GM10266 (cell line): ENCODE data around the gene DPP6.

ENCODE experiments used
- DNase-seq: peaks from one replicate; pipeline ENCODE4 v3.0.0; 2012; ENCODE audit errors: extremely low spot score
- CTCF ChIP-seq: IDR thresholded peaks from 2 replicates; pipeline ENCODE4 v1.5.1; 2012; ENCODE audit warnings: mild to moderate bottlenecking, low read depth; ENCODE audit not compliant: control insufficient read depth, insufficient read depth; ENCODE audit errors: missing control alignments

The DPP6 gene

DNA sequence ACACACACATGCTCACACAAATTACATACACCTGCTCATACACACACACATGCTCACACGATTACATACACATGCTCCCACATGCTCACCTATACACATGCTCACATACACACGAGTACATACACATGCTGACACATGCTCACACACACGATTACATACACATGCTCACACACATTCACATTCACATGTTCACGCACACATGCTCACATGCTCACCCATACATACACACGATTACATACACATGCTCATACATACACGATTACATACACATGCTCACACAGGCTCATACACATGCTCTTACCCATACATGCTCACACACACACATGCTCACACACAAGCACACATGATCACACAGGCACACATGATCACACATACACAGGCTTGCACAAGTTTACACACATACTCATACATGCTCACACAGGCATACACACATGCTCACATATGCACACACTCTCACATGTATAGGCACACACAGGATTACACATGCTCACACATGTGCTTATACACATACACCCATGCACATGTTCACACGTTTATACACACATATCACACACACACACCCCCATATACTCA, 832.2 kb downstream of the DPP6 start:
- no peak for DNase-seq
- TF ChIP-seq CTCF: no peak

DNA sequence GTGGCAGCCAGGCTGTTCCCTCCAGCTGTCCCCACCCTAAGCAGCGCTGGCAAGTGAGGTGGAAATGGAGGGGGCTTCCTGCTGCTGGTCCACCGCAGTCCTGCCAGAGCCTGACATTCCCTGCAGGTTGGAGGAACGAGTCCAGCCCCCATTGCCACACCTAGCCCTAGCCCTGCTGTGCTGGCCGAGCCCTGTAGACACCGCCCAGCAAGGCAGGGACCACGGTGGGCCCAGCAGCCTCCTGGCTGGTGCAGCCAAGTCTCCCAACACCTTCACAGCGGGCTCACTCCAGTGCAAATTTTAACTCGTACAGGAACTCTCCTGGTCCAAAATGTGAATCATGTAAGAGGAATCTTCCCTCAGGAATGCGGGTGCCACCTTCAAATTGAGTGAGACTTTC, 834.4 kb downstream of the DPP6 start:
- no peak for DNase-seq

DNA sequence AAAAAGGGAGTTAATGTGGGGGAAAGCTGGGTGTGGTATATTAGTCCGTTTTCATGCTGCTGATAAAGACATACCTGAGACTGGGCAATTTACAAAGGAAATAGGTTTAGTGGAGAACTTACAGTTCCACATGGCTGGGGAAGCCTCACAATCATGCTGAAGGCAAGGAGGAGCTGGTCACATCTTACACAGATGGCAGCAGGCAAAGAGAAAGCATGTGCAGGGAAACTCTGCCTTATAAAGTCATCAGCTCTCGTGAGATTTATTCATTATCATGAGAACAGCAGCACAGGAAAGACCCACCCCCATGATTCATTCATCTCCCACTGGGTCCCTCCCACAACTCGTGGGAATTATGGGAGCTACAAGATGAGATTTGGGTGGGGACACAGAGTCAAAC, 836.5 kb downstream of the DPP6 start:
- DNase-seq: no peak
- no peak for TF ChIP-seq CTCF

More for the DNA sequence above, 834.4 kb downstream of the DPP6 start:
- no peak for TF ChIP-seq CTCF

- no peak for TF ChIP-seq CTCF
- no peak for DNase-seq
Measured at GRCh38 chr7:154892459-154892858, 840.3 kb downstream of the DPP6 start.

- DNase-seq: no peak
- TF ChIP-seq CTCF: no peak
Measured at GRCh38 chr7:154896076-154896475, 843.9 kb downstream of the DPP6 start.

- TF ChIP-seq CTCF: no peak
- no peak for DNase-seq
Measured at GRCh38 chr7:154898973-154899855, 847.0 kb downstream of the DPP6 start.

DNA sequence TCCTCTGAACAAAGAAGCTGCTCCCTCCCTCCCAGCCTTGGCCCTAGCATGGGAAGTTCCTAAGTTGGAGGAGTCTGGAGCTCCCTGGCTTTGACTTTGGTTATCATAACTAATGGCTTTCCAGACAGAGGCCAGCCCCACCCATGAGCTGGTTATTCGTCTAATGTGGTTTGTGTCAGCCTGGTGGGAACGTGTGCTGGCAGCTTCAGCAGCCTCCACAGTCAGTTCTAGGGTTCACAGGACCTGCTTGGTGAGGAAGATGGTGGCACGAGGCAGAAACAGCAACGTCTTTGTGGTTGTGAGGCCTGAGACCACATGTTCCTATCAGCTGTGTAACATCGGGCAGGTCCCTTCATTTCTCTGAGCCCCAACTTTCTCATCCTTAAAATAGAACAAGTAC, 847.7 kb downstream of the DPP6 start:
- TF ChIP-seq CTCF: no peak
- DNase-seq: no peak
